Medulla oblongata (tissue), 1 donor: ENCODE measurements around the gene SEC14L1.

Source experiments
- DNase-seq: peaks from one replicate; pipeline ENCODE4 v3.0.0-alpha.2; 2015; ENCODE audit errors: extremely low spot score

SEC14L1 gene

DNA sequence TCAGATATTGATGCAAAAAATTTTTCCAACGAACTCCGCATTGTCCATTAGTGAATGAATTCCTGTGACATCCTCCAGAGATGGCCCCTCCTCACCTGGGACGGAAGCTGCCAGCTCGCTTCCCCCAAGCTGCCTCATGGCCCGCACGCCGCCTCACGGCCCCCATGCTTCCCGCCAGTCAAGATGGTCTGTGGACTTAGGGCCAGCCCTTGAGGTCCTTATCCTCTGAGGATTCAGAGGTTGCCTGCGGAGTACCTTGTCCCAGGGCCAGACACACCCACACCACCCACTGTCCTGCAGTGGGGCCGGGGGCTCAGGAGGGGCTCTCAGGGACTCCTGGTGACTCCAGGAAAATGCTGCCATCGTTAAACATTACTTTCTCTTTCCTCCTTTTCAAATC lies 73.6 kb downstream of the SEC14L1 start:
- DNase-seq: no peak

GRCh38 chr17:77214743-77215142 lies 74.0 kb downstream of the SEC14L1 start:
- peak; percentile 86 for DNase-seq

DNA sequence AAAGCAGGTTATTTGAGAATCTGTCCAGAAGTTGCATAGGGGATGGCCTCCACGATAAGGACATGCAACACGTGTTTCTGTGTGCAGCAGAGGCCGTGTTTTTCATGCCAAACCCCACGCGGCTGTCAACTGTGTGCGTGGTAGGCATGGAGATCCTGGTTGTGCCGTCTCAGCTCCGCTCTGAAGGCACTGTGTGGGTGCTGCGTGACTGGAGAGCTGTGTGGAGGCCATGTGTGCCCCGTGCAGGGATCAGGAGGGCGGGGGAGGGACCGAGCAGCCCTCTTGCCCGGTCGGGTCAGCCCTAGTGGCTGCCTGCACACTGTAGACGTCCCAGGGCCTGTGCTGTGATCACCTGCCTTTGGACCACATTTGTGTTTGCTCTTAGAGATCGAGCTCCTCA lies 74.5 kb downstream of the SEC14L1 start:
- no peak for DNase-seq

DNA sequence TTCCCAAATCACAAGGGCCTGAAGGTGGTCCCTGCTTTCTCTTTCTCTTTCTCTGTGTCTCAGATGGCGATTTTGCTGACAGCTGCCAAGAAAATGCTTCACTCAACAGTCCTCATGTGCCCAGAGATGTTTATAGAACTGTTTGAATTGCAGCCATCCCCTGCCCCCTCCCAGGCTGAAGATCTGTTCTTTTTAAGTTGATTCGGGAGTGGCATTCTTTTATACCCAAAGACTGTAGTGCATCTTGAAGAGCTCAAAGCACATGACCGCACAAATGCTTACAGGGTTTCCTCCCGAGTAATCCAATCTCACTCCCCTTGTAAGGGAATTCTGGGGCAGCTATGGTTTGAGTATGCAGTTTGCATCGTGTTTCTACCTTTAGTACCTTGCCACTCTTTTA lies 75.7 kb downstream of the SEC14L1 start:
- DNase-seq: no peak

DNA sequence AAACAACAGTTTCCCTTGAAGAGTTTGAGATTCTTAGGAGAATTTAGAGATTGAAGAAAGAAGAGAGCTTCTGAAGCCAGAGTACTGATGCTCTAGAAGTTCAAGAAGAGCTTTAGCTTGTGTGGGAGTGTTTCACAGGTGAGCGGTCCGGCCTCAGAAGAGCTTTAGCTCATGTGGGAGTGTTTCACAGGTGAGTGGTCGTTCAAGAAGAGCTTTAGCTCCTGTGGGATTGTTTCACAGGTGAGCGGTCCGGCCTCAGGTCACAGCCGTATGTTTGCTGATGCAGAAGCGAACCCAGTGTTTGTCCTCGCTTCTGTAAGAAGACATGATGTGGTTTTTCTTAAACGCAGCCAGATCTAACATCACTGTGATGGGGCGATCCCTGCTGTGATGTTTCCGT lies 76.4 kb downstream of the SEC14L1 start:
- no peak for DNase-seq

- DNase-seq: no peak
Measured at GRCh38 chr17:77217566-77217965, 76.8 kb downstream of the SEC14L1 start.

GRCh38 chr17:77218902-77219301 lies 78.1 kb downstream of the SEC14L1 start:
- no peak for DNase-seq

DNA sequence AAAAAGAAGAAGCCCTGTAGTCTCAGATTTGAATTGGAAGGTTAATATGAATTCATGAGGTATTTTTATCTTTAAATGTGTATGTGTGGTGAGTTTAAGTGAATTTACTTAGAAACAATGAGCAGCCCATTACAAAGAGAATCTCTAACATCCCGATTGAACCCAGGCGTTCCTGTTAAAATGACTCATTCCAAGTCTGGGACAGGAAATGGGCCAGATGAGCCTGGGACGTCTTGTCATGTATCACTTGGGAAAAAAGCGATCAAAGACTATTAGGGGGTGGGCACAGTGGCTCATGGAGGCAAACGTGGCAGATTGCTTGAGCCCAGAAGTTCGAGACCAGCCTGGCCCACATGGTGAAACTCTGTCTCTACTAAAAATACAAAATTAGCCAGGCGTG lies 81.6 kb downstream of the SEC14L1 start:
- no peak for DNase-seq

- DNase-seq: no peak
Measured at GRCh38 chr17:77223642-77224420, 83.1 kb downstream of the SEC14L1 start.

DNA sequence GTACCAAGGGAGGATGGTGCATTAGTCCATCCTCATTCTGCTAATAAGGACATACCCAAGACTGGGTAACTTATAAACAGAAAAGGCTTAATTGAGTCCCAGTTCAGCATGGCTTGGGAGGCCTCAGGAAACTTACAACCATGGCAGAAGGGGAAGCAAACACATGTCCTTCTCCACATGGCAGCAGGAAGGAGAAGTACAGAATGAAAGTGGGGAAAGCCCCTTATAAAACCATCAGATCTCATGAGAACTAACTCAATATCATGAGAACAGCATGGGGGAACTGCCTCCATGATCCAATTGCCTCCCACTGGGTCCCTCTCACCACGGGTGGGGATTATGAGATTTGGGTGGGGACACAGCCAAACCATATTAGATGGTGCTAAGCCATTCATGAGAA lies 84.5 kb downstream of the SEC14L1 start:
- no peak for DNase-seq

GRCh38 chr17:77227461-77228240 lies 86.9 kb downstream of the SEC14L1 start:
- DNase-seq: no peak

DNA sequence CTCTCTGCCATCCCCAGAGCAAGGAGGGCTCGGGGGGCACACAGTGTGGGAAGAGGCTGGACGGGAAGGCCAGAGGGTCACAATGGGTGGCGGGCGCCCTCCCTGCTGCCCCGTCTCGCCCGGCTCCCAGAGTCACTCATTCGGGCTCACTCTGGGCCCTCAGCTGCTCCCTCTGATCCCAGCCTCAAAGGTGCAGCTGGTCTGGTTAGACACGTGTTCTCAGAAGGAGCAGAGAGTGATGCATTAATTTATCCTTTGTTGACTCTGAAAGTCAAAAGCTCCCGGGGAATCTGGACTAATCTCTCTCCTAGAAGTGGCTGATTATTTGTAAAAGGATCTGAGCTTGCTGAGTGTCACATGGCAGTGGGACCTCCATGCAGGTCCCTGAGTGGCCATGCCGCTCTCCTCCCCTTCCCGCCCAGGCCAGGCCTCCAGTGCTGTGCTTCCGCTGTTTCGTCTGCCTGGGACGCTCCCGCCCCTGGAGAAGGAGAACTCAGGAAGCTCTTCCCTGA lies 87.5 kb downstream of the SEC14L1 start:
- no peak for DNase-seq

DNA sequence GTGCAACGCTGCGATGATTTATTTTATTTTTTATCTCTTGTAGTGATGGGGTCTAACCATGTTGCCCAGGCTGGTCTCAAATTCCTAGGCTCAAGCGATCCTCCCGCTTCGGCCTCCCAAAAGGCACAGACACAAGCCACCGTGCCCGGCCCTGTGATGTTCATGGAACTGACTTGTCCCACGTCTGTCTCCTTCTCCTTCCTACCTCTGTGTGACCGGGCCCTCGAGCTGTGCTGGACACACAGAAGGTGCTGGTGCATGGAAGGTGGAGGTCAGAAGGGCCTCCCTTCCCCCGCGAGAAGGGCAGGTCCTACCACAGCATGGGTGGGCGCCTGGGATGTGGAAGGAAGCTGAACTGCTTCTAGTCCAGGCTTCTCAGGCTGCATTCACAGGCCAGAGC lies 88.0 kb downstream of the SEC14L1 start:
- no peak for DNase-seq

- no peak for DNase-seq
Measured at GRCh38 chr17:77229786-77230435, 89.1 kb downstream of the SEC14L1 start.

DNA sequence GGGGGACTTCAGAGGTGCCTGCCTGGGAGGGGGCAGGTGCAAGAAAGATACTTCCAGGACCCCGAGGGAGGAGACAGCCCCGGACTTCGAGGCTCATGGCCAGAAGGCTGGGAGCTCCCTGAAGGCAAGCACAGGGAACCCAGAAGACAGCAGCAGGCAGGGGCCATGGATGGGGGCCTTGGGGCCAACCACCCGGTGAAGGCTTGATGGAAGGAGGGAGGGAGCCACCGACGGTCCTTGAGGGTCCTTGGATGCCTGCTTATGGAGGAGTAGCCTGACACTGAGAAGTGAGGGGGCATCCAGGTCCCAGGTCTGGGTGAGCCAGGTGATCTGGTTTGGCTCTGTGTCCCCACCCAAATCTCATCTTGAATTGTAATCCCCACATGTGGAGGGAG lies 89.7 kb downstream of the SEC14L1 start:
- no peak for DNase-seq

DNA sequence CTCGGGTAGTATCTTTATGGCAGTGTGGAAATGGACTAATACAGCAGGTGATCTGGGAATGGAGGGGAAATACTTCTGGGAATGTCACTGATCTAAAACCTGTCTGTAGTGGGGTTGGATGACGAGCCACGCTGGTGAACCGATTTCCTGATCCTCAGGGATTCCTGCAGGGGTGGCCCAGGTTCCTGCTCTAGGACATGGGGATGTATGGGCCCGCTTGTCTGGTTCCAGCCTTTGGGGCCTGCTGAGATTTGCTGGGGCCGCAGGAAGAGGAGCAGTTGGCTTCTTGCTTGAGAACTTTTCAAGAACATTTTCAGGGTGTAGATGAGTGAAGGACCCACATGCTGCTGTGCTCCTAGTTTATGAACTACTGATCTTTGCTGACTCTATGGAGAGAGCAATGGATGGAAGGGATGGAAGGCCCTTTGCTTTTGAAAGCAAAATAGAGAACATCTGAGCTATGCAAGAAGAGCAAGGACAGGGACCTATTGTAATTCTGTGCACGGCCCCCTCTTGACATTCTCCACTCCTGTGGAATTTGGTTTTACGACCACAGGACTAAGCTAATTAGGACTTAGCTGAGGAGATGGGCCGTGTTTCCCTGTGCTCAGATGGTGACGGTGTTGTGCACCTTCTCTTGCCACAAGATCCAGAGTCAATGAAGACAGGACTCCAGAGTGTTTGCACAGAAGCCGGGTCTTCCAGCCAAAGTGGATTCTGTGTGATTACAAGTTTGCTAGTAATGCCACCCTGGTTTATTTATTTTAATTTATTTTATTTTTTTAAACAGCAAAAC lies 90.5 kb downstream of the SEC14L1 start:
- DNase-seq: no peak

GRCh38 chr17:77233127-77233526 lies 92.4 kb downstream of the SEC14L1 start:
- no peak for DNase-seq

DNA sequence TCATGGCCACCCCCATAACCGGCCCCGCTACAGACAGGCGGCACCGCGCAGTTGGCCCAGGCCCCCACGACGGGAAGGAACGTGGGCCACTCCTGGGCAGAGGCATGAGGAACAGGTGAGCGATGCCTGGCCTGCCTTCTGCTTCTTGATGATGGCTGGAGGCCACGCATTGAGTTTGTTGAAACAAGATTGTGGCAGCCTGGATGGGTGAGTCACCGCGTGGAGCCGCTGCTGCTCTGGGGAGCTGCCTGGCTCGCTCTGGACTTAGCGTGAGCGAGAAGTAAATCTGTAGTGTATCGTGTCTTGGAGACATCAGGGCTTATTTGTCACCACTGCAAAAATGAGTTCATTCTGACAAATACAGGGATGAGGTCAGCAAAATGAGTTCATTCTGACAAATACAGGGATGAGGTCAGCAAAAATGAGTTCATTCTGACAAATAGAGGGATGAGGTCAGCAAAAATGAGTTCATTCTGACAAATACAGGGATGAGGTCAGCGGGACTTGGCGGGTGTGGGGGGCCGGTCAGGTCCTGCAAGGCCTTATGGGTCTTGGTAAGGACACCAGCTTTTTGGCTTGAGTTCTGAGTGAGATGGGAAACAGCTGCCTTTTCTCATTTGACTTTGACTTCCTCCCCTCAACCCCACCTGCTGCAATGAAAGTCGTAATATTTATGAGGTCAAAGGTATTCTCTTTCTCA lies 93.0 kb downstream of the SEC14L1 start:
- DNase-seq: no peak

DNA sequence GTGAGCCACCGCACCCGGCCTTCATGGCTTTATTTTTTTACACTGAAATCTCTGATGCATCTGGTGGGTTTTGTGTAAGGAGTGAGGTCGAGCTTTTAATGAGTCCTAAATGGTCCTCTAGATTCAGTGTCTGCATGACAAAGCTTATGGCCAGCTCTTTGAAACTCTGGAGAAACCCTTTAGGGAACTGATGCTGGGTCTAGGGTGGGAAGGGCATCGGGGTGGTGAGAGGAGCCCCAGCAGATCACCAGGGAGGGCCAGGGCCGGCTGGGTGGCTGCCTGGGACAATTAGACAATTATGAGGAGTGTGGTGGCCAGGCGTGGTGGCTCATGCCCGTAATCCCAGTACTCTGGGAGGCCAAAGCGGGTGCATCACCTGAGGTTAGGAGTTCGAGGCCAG lies 93.9 kb downstream of the SEC14L1 start:
- DNase-seq: no peak

GRCh38 chr17:77235370-77235941 lies 94.7 kb downstream of the SEC14L1 start:
- peak; percentile 52 for DNase-seq
